GM19372 (cell line): ENCODE results near the gene TRIM64C.
"Not testable (repeated sequence)": the region's sequence is repeated elsewhere in the genome, so short reads cannot be mapped to it uniquely, and the experiment has no call there.

ENCODE experiments used
- ATAC-seq: cut with Tn5 transposase; IDR thresholded peaks from one replicate; pipeline ENCODE4 v1.9.1; 2021; ENCODE audit warnings: mild to moderate bottlenecking, low read depth, moderate library complexity; ENCODE audit not compliant: unreplicated experiment

The TRIM64C gene

GRCh38 chr11:49059012-49059411 is at the start of gene TRIM64C:
Gene TRIM64C, minus strand, starts transcription at chr11:49059112. Its CDS starts 0 bp downstream, at chr11:49059112.
- ATAC-seq = not testable (repeated sequence)

- ATAC-seq = not testable (repeated sequence)
Measured at GRCh38 chr11:49102356-49102755, 43.4 kb upstream of the TRIM64C start.

- ATAC-seq = not testable (repeated sequence)
Measured at GRCh38 chr11:49069897-49070296, 11.0 kb upstream of the TRIM64C start.

GRCh38 chr11:49049821-49050220 is 9.1 kb downstream of the TRIM64C start:
- not testable (repeated sequence) for ATAC-seq

- ATAC-seq = not testable (repeated sequence)
Measured at GRCh38 chr11:49048229-49048628, 10.7 kb downstream of the TRIM64C start.

- not testable (repeated sequence) for ATAC-seq
Measured at GRCh38 chr11:49028523-49028922, 30.4 kb downstream of the TRIM64C start, which contains the start of gene TRIM49B. Gene TRIM49B, plus strand, starts transcription at chr11:49028823. Its CDS starts 2,777 bp downstream, at chr11:49031600.
